ENCODE results near the gene MDM4. TPM values are rescaled to one million over a fixed set of nuclear protein-coding genes. Genes with fewer than 3 reads are reported as not detected.

Gene MDM4
- total RNA-seq, 1 experiment from 2014 or later, result 49.6 TPM

DNA sequence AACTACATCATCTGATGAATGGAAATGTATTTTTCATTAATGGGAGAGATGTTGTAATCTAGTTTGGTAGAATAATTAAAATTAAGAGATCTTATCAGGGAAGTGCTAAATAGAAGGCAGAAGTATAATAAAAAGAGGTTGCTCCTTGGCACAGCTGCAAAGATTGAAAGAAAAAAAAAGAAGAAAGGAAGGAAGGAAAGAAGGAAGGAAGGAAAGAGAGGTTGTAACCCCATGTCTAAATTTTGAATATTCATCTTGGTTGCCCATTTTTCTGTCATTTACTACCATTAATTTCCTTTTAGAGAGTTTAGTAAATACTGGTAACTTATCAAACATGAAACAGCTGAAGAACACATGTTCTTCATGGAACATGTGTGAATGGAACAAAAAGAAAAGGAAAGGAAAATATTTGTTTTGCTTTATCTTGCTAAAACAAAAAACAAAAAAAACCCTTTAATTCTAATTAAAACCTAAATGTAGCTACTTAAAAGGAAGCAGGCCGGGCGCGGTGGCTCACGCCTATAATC is 10.5 kb upstream of the MDM4 start:
- TF ChIP-seq, protein P1, sequence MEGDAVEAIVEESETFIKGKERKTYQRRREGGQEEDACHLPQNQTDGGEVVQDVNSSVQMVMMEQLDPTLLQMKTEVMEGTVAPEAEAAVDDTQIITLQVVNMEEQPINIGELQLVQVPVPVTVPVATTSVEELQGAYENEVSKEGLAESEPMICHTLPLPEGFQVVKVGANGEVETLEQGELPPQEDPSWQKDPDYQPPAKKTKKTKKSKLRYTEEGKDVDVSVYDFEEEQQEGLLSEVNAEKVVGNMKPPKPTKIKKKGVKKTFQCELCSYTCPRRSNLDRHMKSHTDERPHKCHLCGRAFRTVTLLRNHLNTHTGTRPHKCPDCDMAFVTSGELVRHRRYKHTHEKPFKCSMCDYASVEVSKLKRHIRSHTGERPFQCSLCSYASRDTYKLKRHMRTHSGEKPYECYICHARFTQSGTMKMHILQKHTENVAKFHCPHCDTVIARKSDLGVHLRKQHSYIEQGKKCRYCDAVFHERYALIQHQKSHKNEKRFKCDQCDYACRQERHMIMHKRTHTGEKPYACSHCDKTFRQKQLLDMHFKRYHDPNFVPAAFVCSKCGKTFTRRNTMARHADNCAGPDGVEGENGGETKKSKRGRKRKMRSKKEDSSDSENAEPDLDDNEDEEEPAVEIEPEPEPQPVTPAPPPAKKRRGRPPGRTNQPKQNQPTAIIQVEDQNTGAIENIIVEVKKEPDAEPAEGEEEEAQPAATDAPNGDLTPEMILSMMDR (conservative IDR thresholded peaks at IDR 0.05), result no peak
- peak overlapping the region; percentile 43 for H3K9ac ChIP-seq (ENCODE audit: extremely low read depth, insufficient read length, low read length)
- no peak overlapping the region for H3K23ac ChIP-seq (ENCODE audit: insufficient read length, low read depth, low read length)
- H2BK120ac ChIP-seq (ENCODE audit: low read depth, low read length, poor library complexity, severe bottlenecking), result no peak overlapping the region
- H3K56ac ChIP-seq (ENCODE audit: insufficient read length, low read depth, low read length), result no peak overlapping the region
- H3K18ac ChIP-seq (ENCODE audit: insufficient read length, low read depth, low read length), result peak overlapping the region; percentile 42
- H2AK5ac ChIP-seq (ENCODE audit: insufficient read length, low read length), result no peak overlapping the region
- no peak overlapping the region for H3K4ac ChIP-seq (ENCODE audit: low read depth, low read length)
- H3T11ph ChIP-seq (ENCODE audit: low read length), result no peak overlapping the region
- H2BK15ac ChIP-seq (ENCODE audit: low read depth, low read length), result no peak overlapping the region
- H3K4me3 Mint-ChIP-seq, result peak overlapping the region; percentile 94
- no peaks in the 10 kb centered on the region for H4K20me1 ChIP-seq (ENCODE audit: control insufficient read depth, insufficient read depth, insufficient read length)
- no peak overlapping the region for H4K8ac ChIP-seq (replicated peaks; ENCODE audit: insufficient read length, low read depth, low read length)
- no peak for DNase-seq
- no peaks in the 10 kb centered on the region for H3K79me2 ChIP-seq (ENCODE audit: insufficient read depth, low read length)
- no peak overlapping the region for H2BK12ac ChIP-seq (ENCODE audit: insufficient read length, low read depth, low read length)
- no peaks in the 10 kb centered on the region for H3K27me3 ChIP-seq (ENCODE audit: insufficient read depth, low read length)
- peaks cover 3% of the 10 kb centered on the region; the same call in 1 of the 2 replicates for H3K27me3 Mint-ChIP-seq (ENCODE audit: low read depth)
- H3K9me3 Mint-ChIP-seq, result peaks cover 5% of the 10 kb centered on the region in 2 experiments; a peak in 3 of 5 replicates
- no peak overlapping the region for H3K14ac ChIP-seq (ENCODE audit: insufficient read depth, low read length)
- no peak overlapping the region for H3K27ac ChIP-seq (ENCODE audit: insufficient read length, low read depth, low read length)
- no CpG with 5 or more reads among the region's 4 CpGs for WGBS (ENCODE audit: extremely low coverage, insufficient read length, low lambda C conversion rate)
- H3K4me2 ChIP-seq (ENCODE audit: insufficient read depth, insufficient read length, low read length), result peak overlapping the region; percentile 35
- no peaks in the 10 kb centered on the region for H3K4me1 ChIP-seq (ENCODE audit: insufficient read depth, low read length)
- H2AFZ ChIP-seq (ENCODE audit: low read length), result peak overlapping the region; percentile 18
- peaks cover 0 to 2% (median 0%) of the 10 kb centered on the region in 3 experiments; a peak in 1 of 7 replicates for H3K36me3 Mint-ChIP-seq (ENCODE audit: insufficient read depth in 1 of 3, low read depth in 3 of 3)
- H2BK5ac ChIP-seq (ENCODE audit: insufficient read length, low read length), result no peak overlapping the region
- H2BK20ac ChIP-seq (ENCODE audit: low read depth, low read length, poor library complexity, severe bottlenecking), result no peak overlapping the region
- H4K5ac ChIP-seq (ENCODE audit: insufficient read length, low read depth, low read length), result no peak overlapping the region
- H3K4me1 Mint-ChIP-seq, result peaks cover 10% of the 10 kb centered on the region in 2 experiments
- H4K91ac ChIP-seq (ENCODE audit: insufficient read length, low read depth, low read length), result no peak overlapping the region
- H3K79me1 ChIP-seq (ENCODE audit: insufficient read depth, low read depth, low read length, poor library complexity, severe bottlenecking), result no peaks in the 10 kb centered on the region
- no peaks in the 10 kb centered on the region for H3K9me3 ChIP-seq (ENCODE audit: control insufficient read depth, low read depth, low read length)
- H3K23me2 ChIP-seq (ENCODE audit: insufficient read length, low read depth, low read length, poor library complexity, severe bottlenecking), result no peaks in the 10 kb centered on the region
- H3K27ac Mint-ChIP-seq, result no peak overlapping the region; a peak in 1 of 7 replicates

Measured in H9 (cell line).